IMR-90 (cell line): ENCODE results near the gene PRODH2.

Experiments
- BHLHE40 ChIP-seq: fragments of 150-350 bp; IDR thresholded peaks from 2 replicates; pipeline ENCODE4 v1.6.1; 2016; ENCODE audit warnings: mild to moderate bottlenecking, low read depth, low read length
- MAFK ChIP-seq: IDR thresholded peaks from 2 replicates; pipeline ENCODE4 v1.6.1; 2012; ENCODE audit warnings: low read depth, low read length, improper control_type of control experiment
- MXI1 ChIP-seq: IDR thresholded peaks from 2 replicates; pipeline ENCODE4 v1.6.1; 2012; ENCODE audit warnings: low read depth, mild to moderate bottlenecking, low read length, moderate library complexity, borderline replicate concordance
- POLR2A ChIP-seq: IDR thresholded peaks from 2 replicates; pipeline ENCODE4 v1.6.1; 2012; ENCODE audit warnings: mild to moderate bottlenecking, low read depth, low read length
- SMC3 ChIP-seq: fragments of 150-350 bp; IDR thresholded peaks from 2 replicates; pipeline ENCODE4 v1.6.1; 2016; ENCODE audit warnings: low read depth, mild to moderate bottlenecking, antibody characterized with exemption, low read length, moderate library complexity
- TF ChIP-seq, protein P1 (sequence below): conservative IDR thresholded peaks from 2 replicates; pipeline ENCODE4 v1.5.1; 2012; ENCODE audit warnings: mild to moderate bottlenecking, low read depth, low read length, improper control_type of control experiment
- TF ChIP-seq, protein P2 (sequence below): fragments of 150-350 bp; IDR thresholded peaks from 2 replicates; pipeline ENCODE4 v1.6.1; 2017; ENCODE audit warnings: mild to moderate bottlenecking, antibody characterized with exemption, low read length, low read depth

DNA sequence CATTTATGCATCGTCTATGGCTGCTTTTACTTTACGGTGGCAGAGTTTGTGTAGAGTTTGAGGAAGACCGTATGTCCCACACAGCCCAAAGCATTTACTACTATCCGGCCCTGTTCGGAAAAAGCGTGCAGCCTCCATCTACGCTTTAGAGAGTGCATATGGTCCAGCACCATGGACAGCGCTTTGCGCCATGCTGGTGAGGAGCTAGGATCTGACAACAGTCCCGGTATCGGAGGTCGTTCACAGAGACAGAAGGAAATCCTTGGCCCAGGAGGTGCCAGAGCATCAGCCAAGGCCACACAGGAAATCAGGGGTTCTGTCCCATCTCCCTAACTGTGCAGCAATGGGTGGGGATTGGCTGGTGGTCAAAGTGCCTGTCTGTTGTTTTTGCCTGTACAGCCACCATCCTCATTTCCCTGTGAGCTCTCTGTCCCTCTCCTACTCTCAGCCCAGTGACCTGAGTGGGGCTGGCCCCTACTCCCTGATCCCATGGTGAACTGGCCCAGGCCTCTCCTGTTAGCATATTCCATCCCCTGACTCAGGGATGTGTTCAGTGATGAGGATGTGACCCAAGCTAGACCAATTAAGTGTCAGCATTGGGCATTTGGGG lies 16.2 kb upstream of the PRODH2 start:
- TF ChIP-seq, protein P1, sequence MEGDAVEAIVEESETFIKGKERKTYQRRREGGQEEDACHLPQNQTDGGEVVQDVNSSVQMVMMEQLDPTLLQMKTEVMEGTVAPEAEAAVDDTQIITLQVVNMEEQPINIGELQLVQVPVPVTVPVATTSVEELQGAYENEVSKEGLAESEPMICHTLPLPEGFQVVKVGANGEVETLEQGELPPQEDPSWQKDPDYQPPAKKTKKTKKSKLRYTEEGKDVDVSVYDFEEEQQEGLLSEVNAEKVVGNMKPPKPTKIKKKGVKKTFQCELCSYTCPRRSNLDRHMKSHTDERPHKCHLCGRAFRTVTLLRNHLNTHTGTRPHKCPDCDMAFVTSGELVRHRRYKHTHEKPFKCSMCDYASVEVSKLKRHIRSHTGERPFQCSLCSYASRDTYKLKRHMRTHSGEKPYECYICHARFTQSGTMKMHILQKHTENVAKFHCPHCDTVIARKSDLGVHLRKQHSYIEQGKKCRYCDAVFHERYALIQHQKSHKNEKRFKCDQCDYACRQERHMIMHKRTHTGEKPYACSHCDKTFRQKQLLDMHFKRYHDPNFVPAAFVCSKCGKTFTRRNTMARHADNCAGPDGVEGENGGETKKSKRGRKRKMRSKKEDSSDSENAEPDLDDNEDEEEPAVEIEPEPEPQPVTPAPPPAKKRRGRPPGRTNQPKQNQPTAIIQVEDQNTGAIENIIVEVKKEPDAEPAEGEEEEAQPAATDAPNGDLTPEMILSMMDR, result no peak
- TF ChIP-seq, protein P2, sequence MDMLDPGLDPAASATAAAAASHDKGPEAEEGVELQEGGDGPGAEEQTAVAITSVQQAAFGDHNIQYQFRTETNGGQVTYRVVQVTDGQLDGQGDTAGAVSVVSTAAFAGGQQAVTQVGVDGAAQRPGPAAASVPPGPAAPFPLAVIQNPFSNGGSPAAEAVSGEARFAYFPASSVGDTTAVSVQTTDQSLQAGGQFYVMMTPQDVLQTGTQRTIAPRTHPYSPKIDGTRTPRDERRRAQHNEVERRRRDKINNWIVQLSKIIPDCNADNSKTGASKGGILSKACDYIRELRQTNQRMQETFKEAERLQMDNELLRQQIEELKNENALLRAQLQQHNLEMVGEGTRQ, result no peak
- TF ChIP-seq POLR2A, result no peak
- TF ChIP-seq MXI1, result peak; percentile 97
- no peak for TF ChIP-seq BHLHE40
- TF ChIP-seq SMC3, result no peak
- no peak for TF ChIP-seq MAFK
